GM04504 (cell line): ENCODE results near the gene DCLK2.

ENCODE experiments used
- DNase-seq: peaks from one replicate; pipeline ENCODE4 v3.0.0-alpha.2; 2012; ENCODE audit warnings: low read depth

The DCLK2 gene

DNA sequence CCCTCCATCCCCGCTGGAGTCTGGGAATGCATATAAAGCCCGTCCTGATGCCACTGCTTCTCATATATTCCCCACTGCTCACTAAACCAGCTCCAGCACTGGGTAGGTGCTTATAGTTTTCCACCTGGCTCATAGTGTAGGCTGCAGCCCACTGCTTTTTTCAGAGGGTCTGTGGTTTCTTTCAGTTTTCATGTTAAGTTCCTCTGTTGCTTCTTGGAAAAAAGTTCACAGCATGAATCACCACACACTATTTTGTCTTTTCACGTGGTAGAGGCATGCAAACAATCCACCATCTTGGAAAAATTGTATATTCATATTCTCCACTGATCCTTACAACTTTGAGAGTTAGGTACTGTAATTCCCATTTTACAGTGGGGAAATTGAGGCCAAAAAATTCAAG is 39.4 kb downstream of the DCLK2 start:
- no peak for DNase-seq

DNA sequence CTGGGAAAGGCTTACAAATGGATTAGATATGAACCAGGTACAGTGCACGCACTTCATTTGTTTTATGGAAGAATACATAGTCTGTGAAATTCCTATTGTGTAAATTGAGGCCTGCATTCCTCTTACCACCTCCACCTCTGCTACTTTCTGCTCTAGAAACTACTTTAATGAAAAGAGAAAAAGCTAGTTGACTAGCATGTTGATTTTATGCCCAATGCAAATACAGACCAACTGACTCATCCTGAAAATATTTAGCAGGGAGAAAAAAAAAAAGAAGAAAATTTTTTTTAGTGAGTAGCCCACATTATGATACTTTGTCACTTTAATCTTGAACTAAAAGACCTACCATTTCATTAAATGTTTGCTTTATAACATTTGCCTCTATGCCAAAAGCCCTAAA is 41.2 kb downstream of the DCLK2 start:
- no peak for DNase-seq

DNA sequence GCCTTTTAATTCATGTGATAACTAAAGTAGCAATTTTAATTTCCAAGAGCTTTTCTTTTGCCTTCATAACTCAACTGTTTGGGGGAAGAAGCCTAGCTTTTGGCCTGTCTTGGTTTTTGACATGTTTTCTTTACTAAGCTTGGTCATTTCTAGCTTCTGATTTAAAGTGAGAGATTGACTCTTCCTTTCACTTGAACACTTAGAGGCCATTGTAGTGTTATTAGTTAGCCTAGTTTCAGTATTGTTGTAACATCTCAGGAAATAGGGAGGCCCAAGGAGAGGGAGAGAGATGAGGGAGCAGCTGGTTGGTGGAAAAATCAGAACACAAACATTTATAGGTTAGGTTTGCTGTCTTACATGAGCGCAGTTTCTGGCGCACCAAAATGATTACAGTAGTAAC is 44.8 kb downstream of the DCLK2 start:
- DNase-seq = no peak

DNA sequence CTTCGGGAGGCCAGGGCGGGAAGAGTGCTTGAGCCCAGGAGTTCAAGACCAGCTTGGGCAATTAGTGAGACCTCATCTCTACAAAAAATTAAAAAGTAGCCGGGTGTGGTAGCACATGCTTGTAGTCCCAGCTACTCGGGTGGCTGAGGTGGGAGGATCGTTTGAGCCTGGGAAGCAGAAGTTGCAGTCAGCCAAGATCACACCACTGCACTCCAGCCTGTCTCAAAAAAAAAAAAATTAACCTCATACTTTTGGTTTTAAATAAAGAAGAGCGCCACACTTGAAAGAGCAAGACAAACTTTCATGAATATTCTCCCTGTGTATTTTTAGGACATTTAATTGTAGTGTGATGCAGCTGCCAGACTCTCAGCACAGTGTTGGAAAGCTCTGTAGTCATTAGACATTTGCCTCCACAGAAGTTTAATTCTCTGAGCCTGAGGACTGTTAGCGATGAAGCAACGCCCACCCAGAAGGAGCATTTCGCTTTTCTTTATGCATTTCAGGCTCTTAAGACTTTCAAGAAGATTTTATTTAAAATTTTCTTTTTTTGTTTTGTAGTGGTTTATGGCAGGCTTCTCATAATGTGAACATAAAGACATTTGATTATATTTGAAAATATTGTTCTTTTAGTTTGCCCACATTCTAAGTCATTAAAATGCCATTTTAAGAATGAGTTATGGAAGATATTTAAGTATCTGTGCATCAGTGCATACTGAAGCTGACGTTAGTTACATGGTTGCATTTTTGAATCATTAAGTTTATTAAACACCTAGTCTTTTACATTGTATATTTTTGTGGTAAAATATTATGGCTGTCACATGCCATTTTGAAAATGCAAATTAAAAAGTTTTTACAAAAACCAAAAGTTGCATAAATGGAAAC is 45.8 kb downstream of the DCLK2 start:
- no peak for DNase-seq

DNA sequence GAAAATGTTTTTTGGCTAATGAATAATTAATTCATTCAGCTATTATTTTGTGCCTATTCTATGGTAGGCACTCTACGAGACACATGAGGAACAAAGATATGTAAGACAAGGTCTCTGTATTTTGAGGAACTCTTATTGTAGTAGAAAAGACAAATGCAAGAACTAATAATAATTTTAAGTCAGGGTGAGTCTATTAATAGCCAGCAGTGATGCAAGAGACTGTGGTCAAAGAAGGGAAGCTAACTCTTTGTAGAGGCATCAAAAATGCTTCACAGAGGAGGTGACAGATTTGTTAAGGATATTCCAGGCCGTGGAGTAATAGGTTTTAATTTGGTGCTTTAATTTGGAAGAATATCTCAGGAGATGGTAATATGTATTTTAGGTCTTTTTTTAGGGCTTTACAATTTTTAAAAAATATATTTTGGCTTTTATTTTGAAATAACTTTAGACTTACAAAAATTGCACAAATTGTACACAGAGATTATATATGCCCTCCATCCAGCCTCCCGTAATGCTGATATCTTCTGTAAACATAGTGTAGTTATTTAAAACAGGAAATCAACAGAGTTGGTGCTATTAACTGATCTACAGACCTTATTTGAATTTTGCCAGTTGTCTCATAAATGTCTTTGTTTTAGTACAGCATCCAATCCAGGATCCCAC is 48.1 kb downstream of the DCLK2 start:
- DNase-seq = no peak

DNA sequence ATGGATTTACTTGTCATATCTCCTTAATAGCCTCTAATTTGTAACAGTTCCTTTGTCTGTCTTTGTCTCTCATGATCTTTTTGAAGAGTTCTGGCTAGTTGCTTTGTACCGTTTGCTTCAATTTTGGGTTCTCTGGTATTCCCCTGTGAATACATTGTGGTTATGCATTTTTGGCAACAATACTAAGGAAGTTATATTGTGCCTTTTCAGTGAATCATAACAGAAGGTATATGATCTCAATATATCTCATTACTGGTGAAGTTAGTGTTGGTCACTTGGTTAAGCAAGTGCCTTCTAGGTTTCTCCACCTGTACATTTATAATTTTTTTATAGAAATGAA is 48.6 kb downstream of the DCLK2 start:
- DNase-seq = no peak

DNA sequence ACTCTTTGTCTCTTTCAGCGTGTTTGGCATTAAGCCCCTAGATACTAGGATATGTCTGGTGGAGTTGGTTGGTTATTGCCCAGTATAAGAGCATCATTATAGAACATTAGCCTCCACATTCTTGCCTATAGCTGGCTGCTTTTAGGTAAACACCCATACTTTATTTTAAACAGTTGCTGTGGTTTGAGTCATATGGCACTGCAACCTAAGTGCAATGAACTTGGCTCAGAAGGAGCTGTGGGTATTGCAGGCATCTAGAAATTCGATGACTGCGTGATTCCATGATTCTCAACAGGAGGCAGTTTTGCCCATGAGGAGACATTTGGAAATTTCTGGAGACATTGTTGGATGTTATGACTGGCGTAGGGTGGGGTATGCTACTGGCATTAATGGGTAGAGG is 49.5 kb downstream of the DCLK2 start:
- DNase-seq = no peak

DNA sequence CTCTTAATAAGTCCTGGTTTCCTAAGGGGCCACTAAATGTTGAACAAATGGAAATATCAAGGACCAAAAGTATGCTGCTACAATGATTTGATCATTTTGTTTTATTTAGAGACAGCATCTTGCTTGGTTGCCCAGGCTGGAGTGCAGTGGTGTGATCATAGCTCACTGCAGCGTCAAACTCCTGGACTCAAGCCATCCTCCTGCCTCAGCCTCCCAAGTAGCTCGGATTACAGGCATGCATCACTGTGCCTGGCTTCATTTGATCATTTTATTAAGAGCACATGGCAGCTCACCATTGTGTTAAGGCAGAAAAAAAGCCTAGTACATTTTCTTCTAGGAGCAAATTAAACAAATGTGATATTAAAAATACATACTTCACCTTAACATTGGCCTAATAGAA is 52.7 kb downstream of the DCLK2 start:
- no peak for DNase-seq

DNA sequence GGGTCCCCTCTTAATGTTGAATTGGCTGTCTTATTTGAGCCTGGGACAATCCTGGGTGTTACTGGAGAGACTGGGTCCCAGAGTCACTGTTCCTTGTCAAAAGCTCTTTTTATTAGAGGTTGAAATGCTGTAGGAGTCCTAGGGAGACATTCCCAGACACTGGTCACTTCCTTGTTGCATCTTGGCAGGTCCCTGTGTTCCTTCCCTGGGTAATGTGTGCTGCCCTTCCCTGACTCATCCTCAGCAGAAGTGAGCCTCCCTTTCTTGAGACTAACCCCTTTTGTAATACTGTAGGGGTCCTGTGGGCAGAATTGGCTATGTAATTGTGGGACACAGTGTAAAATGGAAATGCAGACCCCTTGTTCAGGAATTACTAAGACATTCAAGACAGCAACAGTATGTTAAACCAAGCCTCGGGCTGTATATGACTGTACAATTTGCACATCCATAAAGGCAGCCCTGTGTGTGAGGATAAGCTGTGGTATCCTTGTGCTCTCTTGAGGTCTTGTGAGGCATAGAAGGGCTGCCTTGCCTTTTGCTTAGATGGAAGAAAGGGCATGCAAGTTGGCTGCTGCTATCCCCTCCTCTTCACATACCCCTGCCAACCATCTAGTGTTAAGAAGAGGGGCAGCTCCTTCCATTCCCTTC is 53.5 kb downstream of the DCLK2 start:
- no peak for DNase-seq

DNA sequence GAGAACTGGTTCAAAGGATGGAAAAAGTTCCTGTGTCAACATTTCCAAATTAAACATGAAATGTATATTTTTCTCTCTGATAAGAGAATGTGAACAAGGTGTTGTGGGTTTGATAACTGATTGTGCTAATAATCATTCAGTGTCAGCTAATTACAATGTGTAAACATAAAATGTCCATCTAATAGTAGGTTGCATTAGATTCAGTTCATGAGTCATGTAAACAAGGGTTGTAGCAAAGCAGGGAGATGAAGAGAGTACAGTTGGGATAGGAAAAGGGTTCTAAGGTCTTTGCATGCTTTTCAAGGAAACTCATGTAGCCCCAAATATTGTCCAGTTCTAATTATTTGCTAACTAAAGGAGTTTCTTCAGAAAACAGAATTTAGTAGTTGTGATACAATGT is 55.4 kb downstream of the DCLK2 start:
- no peak for DNase-seq

DNA sequence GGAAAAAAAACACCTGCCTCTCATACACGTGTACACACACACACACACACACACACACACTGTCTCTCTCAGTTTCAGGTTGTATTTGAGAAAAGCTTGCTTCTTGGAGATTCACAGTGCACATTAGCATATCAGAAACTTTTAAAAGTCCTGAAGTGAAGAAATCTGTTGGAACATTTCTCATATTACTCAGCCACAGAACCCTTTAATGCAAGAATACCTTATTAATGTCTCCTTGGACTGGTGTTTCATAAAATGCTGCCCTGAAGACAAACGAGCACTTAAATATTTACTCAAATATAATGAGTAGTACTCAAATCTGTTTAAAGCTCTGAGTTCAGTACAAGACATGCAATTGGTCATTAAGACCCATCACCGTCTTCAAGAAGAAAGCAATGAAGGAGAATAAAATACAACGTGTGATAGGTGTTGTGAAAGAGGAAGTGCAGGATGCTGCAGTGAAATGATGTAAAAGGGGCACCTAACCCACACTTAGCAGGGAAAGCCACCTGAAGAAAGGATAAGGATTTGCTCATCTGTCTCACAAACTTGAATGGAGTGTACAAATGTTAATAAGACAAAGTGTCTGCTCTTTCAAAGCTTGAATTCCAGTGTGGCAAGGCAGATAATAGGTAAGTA is 57.0 kb downstream of the DCLK2 start:
- DNase-seq = no peak

DNA sequence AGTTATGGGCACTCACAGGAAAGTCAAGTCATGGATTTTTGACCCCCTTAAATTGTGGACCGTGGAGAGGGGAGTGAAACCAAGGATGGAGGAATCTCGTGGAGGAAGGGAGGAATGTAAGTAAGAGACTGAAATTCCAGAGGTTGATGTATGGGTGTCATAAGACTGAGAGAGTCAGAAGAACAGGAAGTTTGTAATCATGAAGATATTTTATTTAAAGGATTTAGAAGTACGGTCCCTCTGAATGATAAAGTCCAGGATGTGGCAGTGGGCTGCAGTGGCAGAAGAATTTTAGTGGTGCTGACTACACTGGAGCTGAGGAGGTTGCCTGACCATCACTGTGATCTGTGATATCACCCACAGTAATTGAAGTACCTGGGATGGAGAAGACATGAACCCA is 57.8 kb downstream of the DCLK2 start:
- DNase-seq = no peak

DNA sequence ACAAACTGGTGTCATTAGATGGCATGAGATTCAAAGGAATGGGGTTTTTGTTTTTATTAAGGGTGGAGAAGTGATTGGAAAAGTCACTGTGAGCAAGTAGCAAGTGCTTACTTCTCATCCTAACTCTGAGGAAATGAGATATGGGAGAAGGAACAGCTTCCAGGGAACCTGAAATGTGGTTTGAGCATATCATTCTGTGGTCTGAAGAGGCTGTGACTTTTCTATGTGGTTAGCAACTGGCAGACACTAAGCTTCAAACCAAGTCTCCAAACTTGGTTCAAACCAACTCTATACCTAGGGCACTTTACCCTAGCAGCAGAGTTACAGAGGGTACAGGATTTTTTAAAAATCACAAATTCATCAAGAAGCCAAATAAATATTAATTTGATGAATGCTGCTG is 58.2 kb downstream of the DCLK2 start:
- DNase-seq = no peak

DNA sequence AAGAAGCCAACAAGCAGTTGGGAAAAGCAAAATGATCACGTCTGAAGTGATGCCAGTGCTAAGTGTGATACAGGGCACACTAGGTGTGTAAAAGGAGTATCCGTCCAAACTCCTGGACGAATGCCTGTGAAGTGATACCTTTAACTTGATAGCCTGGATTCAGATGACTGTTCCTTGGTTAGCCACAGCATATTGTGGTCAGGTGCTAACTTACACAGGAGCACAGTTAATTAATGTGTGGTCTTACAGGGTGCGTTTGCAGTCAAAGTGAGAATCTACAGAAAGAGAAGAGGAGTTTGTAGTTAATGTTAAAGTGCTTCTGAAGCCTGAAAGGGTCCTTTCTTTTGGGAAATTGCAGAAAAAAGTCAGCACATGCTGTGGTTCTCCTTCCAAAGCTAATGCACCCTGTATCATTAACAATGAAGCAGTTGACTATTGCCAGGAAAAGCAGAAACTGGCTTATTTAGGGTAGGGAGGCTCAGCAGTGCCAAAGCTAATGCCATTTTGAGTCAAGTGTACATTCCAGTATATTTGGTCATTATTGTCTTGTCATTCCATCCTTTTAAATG is 61.1 kb downstream of the DCLK2 start:
- no peak for DNase-seq

DNA sequence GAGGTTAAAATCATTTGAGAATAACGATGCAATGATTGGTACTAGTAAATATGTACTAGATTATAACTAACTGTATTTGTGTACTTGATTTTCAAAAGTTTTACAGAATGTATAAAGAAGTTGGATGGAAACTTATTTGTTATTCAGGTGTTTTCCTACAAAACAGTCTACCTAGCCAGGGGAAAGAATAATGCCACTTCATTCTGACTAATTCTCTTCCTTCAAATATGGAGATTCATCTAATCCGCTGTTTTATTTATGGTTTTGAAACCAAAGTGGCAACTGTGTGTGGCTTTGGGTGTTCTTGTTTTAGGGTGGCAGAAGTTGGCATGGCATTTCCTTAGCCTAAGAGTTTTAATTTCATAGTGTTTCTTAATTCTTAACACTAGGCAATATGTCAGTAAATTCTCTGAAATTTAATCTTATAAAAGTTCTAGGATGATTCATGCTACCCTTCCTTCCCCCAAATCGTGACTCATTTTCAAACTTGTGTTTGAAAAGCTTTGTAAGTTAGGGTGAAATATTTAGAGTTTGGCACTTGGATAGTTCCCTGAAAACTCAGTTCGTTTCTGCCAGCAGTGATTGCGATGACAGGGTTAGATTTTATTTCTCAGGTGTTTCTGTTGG is 62.6 kb downstream of the DCLK2 start:
- DNase-seq = no peak

DNA sequence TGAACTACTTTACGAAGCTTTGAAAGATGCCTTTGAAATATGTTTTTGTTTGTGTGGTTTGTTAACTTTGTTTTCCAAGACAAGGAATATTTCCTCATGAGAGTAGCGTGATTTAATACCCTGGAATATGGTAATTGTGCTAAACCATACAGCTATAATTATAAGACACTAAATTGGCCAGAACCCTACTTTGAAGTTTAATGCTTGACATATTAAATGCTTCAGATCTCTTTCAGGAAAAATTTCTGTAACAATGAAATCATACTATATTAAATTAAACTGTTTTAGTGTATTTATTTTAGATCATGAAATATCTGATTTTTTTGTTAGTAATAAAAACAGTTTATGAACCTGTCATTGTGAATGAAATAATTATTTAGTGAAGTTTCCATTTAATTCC is 63.5 kb downstream of the DCLK2 start:
- no peak for DNase-seq

DNA sequence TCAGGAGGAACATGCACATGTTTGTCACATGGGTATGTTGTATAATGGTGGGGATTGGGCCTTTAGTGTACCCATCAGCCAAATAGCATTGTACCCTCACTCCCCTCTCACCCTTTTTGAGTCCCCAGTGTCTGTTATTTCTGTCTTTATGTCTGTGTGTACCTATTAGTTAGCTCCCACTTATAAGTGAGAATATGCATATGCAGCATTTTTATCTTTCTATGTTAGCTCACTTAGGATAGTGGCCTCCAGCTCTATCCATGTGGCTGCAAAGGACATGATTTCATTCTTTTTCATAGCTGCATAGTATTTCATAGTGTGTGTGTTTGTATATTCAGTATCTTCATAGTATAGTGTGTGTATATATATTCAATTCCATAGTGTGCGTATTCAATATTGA is 64.6 kb downstream of the DCLK2 start:
- DNase-seq = no peak

DNA sequence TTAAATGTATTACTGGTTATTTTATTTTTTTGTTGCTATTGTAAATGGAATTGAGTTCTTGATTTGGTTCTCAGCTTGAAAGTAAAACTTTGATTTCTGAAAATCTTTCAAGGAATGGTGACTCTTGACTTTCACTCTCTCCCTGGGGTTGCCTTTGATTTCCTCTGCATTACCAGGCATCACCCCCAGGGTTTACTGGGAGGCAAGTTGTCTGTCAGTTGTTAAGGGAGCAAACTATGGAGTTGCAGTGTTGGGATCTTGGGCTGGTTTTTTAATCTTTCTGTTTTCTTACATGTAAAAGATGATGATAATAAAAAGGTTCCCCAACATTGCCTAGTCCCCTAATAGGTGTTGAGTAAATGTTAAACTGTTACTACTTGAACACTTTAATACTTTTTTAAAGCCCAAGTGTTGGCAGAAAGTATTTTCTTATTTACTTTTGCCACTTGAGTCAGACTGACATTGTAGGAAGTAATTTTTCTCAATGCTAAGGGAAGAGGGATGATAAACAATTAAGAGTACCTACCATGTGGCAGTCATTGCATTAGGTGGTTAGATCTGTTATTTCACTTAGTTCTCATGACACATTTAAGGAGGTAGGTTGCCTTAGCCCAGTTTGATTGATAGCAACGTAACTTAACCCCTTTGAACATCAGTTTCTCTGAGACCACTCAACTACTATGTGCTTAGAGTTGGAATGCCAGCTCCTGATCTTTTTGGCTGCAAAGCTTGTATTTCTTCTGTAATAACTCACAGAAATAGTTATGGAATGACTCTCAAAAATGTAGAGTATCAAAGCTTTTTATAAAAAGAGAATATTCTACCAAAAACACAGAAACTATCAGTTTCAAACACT is 67.1 kb downstream of the DCLK2 start:
- DNase-seq = no peak

DNA sequence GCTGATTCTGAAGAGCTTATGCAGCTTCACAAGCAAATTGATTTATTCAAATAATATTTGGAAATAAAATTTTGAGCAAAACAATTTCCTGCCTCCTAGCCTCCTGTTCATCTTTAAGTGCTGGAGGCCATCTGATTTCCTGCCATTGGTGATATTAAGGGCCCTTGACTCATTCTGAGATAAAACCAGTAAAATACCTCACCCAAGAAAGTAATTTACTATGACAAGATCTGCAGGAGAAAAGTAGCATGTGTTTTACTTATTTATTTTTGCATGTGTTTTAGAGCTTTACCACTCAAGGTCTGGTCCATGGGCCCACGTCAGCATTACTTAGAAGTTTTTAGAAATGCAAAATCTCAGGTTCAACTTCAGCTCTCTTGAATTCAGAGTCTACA is 67.7 kb downstream of the DCLK2 start:
- DNase-seq = no peak

DNA sequence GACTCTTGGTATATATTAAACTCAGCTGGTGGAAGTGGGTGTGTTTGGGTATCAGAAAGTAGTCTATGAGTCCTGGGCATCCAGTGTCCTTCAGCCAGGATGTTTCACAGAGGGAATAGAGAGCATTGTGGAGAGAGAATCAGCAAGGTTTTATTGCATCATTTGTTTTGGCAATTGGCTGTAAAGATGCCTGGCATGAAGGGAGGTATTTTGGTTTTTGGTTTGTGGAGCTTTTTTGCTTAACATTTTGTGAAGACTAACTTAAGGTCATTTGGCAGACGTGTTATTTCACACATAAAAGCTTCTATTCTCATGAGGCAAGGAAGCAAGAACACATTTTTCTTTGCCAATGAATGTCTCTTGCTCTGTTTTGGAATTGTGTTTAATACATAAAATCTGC is 71.1 kb downstream of the DCLK2 start:
- DNase-seq = peak; percentile 73

DNA sequence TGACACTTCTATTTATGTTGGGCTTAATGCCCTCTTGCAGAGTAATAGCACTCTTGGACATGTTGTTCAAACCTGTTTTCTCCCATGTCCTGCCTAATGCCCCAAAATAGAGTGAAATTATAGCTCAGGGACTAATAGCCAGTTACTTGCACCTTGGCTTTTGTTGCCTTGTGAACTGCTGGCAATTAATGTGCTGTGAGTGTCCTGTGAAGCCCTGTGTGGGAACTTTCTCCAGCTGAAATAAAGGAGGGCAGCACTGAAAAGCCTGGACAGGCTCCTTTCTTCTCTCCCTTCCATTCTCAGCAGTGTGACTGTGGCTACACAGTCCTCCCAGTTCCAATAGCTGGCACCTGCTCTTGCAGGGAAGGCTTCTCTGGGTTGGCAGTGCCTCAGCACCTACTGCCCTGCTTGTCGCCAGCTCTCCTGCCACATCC is 72.4 kb downstream of the DCLK2 start:
- DNase-seq = no peak
